Natural killer cell (primary cell): ENCODE results near the gene GTPBP4. TPM values are rescaled to one million over a fixed set of nuclear protein-coding genes. Genes with fewer than 3 reads are reported as not detected.
"Not testable (repeated sequence)": the region's sequence is repeated elsewhere in the genome, so short reads cannot be mapped to it uniquely, and the experiment has no call there.

ENCODE experiments used
- ATAC-seq, 3 donors: fragments of 150-1000 bp in 2 of 3; fragments of 200-7000 bp in 1 of 3; cut with Tn5 transposase; 1 replicate in 1 of 3; 2 replicates in 2 of 3; pipeline ENCODE4 v1.10.0; 2021; ENCODE audit warnings: mild to moderate bottlenecking in 2 of 3, moderate library complexity in 2 of 3
- DNase-seq, 2 donors: peaks; one replicate each; pipeline versions ENCODE4 v3.0.0 to v3.0.0-alpha.2; 2013 to 2021; ENCODE audit warnings: mixed read lengths in 1 of 2
- H3K27ac ChIP-seq: one replicate; pipeline ENCODE4 v1.5.1; 2013; ENCODE audit warnings: mild to moderate bottlenecking, low read length
- H3K27me3 ChIP-seq: one replicate; pipeline ENCODE4 v1.6.1; 2013; ENCODE audit warnings: low read length; ENCODE audit not compliant: control insufficient read depth, insufficient read depth
- H3K36me3 ChIP-seq: one replicate; pipeline ENCODE4 v1.6.1; 2013; ENCODE audit warnings: low read length; ENCODE audit not compliant: control insufficient read depth, insufficient read depth
- H3K4me1 ChIP-seq: one replicate; pipeline ENCODE4 v1.6.1; 2013; ENCODE audit warnings: low read length; ENCODE audit not compliant: control insufficient read depth, insufficient read depth
- H3K4me3 ChIP-seq: one replicate; pipeline ENCODE4 v1.5.1; 2013; ENCODE audit warnings: low read length
- H3K9me3 ChIP-seq: one replicate; pipeline ENCODE4 v1.6.1; 2013; ENCODE audit warnings: low read length; ENCODE audit not compliant: control insufficient read depth, insufficient read depth
- H3K27ac Mint-ChIP-seq, 2 donors: one replicate each; pipeline ENCODE4 v1.8.0; 2022; ENCODE audit warnings: mild to moderate bottlenecking in 2 of 2, mixed read lengths in 2 of 2, moderate library complexity in 1 of 2
- H3K27me3 Mint-ChIP-seq, 2 donors: one replicate each; pipeline ENCODE4 v1.8.0; 2022; ENCODE audit warnings: low read depth in 2 of 2, mixed read lengths in 2 of 2
- H3K36me3 Mint-ChIP-seq: one replicate; pipeline ENCODE4 v1.8.0; 2022; ENCODE audit warnings: mixed read lengths
- H3K4me1 Mint-ChIP-seq, 2 donors: one replicate each; pipeline ENCODE4 v1.8.0; 2022; ENCODE audit warnings: mixed read lengths in 2 of 2
- H3K4me3 Mint-ChIP-seq: one replicate; pipeline ENCODE4 v1.8.0; 2022; ENCODE audit warnings: mild to moderate bottlenecking, moderate library complexity, mixed read lengths
- H3K9me3 Mint-ChIP-seq, 2 donors: one replicate each; pipeline ENCODE4 v1.8.0; 2022; ENCODE audit warnings: mixed read lengths in 2 of 2
- WGBS: methylation state at CpG from one replicate; pipeline ENCODE4 v1.1.7; 2013; ENCODE audit warnings: missing lambda C conversion rate; ENCODE audit not compliant: insufficient coverage; 5-methylcytosine and 5-hydroxymethylcytosine counted together
- intact Hi-C: fragments of 100-400 bp; cut with micrococcal nuclease; formaldehyde crosslinking; loops from one replicate; pipeline ENCODE4 v1.14.2; 2022
- total RNA-seq, 4 donors: library from RNA; stranded (reverse); fragments of 120-200 nt in 1 of 4; gene quantifications; one replicate each; pipeline versions ENCODE4 v1.2.3 to v1.2.4, GENCODE V29; 2013 to 2022
- TF ChIP-seq, protein P1 (sequence below): fragments of 200-600 bp; IDR thresholded peaks from one replicate; pipeline ENCODE4 v1.8.0; 2022; ENCODE audit warnings: antibody characterized with exemption

The GTPBP4 gene
- total RNA-seq, 3 donors from 2014 or later (not counting 1 experiment from before 2014, with no cell fraction given): 53.9 to 99.6 (median 72.5) TPM

GRCh38 chr10:1035201-1035600 is 47.0 kb downstream of the GTPBP4 start:
- no peak overlapping the region for H3K4me3 Mint-ChIP-seq
- WGBS: 95% methylated on average over 6 of the region's 6 CpGs
- no peaks in the 10 kb centered on the region for H3K27me3 Mint-ChIP-seq
- peaks cover 3% of the 10 kb centered on the region for H3K36me3 Mint-ChIP-seq
- Histone ChIP-seq H3K4me1 (no peaks in the 10 kb centered on the region), H3K27ac (no peak overlapping the region), H3K27me3 (no peaks in the 10 kb centered on the region), H3K36me3 (peaks cover 11% of the 10 kb centered on the region), H3K4me3 (no peak overlapping the region), H3K9me3 (no peaks in the 10 kb centered on the region)
- H3K27ac Mint-ChIP-seq: peak overlapping the region in 1 of 2 donors; percentile 49
- intact Hi-C loops: no loop called here
- H3K4me1 Mint-ChIP-seq: peaks cover 3 to 11% of the 10 kb centered on the region in 2 donors
- no peaks in the 10 kb centered on the region for H3K9me3 Mint-ChIP-seq
- TF ChIP-seq, protein P1, sequence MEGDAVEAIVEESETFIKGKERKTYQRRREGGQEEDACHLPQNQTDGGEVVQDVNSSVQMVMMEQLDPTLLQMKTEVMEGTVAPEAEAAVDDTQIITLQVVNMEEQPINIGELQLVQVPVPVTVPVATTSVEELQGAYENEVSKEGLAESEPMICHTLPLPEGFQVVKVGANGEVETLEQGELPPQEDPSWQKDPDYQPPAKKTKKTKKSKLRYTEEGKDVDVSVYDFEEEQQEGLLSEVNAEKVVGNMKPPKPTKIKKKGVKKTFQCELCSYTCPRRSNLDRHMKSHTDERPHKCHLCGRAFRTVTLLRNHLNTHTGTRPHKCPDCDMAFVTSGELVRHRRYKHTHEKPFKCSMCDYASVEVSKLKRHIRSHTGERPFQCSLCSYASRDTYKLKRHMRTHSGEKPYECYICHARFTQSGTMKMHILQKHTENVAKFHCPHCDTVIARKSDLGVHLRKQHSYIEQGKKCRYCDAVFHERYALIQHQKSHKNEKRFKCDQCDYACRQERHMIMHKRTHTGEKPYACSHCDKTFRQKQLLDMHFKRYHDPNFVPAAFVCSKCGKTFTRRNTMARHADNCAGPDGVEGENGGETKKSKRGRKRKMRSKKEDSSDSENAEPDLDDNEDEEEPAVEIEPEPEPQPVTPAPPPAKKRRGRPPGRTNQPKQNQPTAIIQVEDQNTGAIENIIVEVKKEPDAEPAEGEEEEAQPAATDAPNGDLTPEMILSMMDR: no peak
- no peak for DNase-seq
- ATAC-seq: no peak

DNA sequence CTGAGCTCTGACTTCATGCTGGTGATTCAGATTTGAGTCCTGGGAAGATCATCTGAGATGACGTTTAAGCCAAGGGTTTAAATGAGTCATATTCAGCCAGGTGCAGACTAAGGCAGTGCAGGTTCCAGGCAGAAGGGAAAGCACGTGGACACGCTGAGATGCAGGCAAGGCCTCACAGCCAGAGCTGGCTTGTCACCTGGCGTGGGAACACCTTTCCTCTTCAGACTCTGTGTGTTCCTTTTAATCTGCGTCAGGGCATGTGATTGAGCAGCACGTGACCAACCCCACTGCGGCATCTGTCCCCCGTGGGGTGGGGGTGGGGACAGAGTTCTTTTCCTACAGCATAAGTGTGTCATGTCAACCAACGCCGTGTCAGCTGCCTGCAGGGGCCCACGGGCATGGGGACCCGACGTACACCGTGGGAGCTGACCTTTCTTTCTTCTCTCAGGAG is 48.1 kb downstream of the GTPBP4 start:
- Histone ChIP-seq H3K27ac (no peak overlapping the region), H3K4me3 (no peak overlapping the region), H3K4me1 (no peaks in the 10 kb centered on the region), H3K36me3 (peaks cover 23% of the 10 kb centered on the region), H3K27me3 (no peaks in the 10 kb centered on the region), H3K9me3 (no peaks in the 10 kb centered on the region)
- Mint-ChIP-seq H3K27me3 (no peaks in the 10 kb centered on the region), H3K4me3 (no peak overlapping the region), H3K27ac (peak overlapping the region in 1 of 2 donors; percentile 49), H3K4me1 (peaks cover 9 to 14% of the 10 kb centered on the region in 2 donors), H3K9me3 (no peaks in the 10 kb centered on the region), H3K36me3 (peaks cover 7% of the 10 kb centered on the region)
- ATAC-seq (peak in 1 of 3 donors; percentile 32), DNase-seq (peak in 1 of 2 donors; percentile 32)
- TF ChIP-seq, protein P1: no peak
- WGBS: 77% methylated on average over 14 of the region's 14 CpGs
- intact Hi-C loops: no loop called here

DNA sequence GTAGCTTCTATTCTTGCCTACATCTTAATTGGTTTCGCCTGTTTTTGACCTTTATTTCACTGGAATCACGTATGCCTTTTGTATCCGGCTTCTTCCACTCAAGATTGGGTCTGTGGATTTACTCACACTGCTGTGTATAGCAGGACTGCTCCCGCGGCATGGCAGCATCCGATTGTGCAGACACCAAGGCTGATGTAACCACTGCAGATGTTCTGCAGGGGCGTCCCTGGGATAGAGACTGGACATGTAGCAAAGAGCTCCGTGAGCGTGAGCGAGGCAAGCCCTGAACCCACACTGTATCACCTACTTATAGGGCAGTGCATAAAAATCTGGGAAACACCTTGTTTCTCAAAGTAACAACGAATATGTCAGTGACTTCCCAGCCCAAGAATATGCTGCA is 48.9 kb downstream of the GTPBP4 start:
- peaks cover 30% of the 10 kb centered on the region for H3K36me3 ChIP-seq
- H3K27ac Mint-ChIP-seq: peak overlapping the region in 1 of 2 donors; percentile 49
- TF ChIP-seq, protein P1: no peak
- H3K27me3 ChIP-seq: no peaks in the 10 kb centered on the region
- WGBS: 89% methylated on average over 11 of the region's 11 CpGs
- no peak overlapping the region for H3K4me3 ChIP-seq
- H3K9me3 Mint-ChIP-seq: no peaks in the 10 kb centered on the region
- no peak overlapping the region for H3K27ac ChIP-seq
- DNase-seq: no peak
- no peaks in the 10 kb centered on the region for H3K4me1 ChIP-seq
- H3K36me3 Mint-ChIP-seq: peaks cover 7% of the 10 kb centered on the region
- no peaks in the 10 kb centered on the region for H3K27me3 Mint-ChIP-seq
- H3K9me3 ChIP-seq: no peaks in the 10 kb centered on the region
- intact Hi-C loops: no loop called here
- peaks cover 9 to 14% of the 10 kb centered on the region in 2 donors for H3K4me1 Mint-ChIP-seq
- ATAC-seq: peak in 1 of 3 donors; percentile 23
- H3K4me3 Mint-ChIP-seq: no peak overlapping the region

DNA sequence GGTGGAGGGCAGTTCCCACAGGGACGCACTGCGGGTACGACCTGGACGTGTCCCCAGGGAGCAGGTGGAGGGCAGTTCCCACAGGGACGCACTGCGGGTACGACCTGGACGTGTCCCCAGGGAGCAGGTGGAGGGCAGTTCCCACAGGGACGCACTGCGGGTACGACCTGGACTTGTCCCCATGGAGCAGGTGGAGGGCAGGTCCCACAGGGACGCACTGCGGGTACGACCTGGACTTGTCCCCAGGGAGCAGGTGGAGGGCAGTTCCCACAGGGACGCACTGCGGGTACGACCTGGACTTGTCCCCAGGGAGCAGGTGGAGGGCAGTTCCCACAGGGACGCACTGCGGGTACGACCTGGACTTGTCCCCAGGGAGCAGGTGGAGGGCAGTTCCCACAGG is 50.5 kb downstream of the GTPBP4 start:
- peaks cover 18 to 22% of the 10 kb centered on the region in 2 donors for H3K4me1 Mint-ChIP-seq
- WGBS: 91% methylated on average over 9 of the region's 20 CpGs
- H3K4me3 ChIP-seq, H3K9me3 Mint-ChIP-seq, ATAC-seq, H3K4me1 ChIP-seq, DNase-seq, H3K36me3 Mint-ChIP-seq, intact Hi-C loops, H3K9me3 ChIP-seq, H3K27me3 Mint-ChIP-seq, H3K4me3 Mint-ChIP-seq, H3K27ac Mint-ChIP-seq, H3K27me3 ChIP-seq, H3K27ac ChIP-seq: not testable (repeated sequence)
- H3K36me3 ChIP-seq: peaks cover 43% of the 10 kb centered on the region
